ENCODE data around the gene SLC38A3.

SLC38A3 gene

GRCh38 chr3:50267280-50267913 lies 62.3 kb downstream of the SLC38A3 start:
- no peak for DNase-seq (ENCODE audit: low read depth in 2 of 2)

- DNase-seq (ENCODE audit: low read depth in 2 of 2): no peak
Observed at GRCh38 chr3:50268276-50268675, 63.2 kb downstream of the SLC38A3 start.

GRCh38 chr3:50268703-50269451 lies 63.8 kb downstream of the SLC38A3 start, which contains the start of gene SEMA3B:
Gene SEMA3B (plus strand): TSS chr3:50269147. CDS start chr3:50269241, 94 bp downstream.
- DNase-seq (ENCODE audit: low read depth in 2 of 2): no peak

GRCh38 chr3:50269460-50269859 lies 64.4 kb downstream of the SLC38A3 start:
- no peak for DNase-seq (ENCODE audit: low read depth in 2 of 2)

GRCh38 chr3:50269977-50270413 lies 64.9 kb downstream of the SLC38A3 start:
- DNase-seq (ENCODE audit: low read depth in 2 of 2): no peak

- no peak for DNase-seq (ENCODE audit: low read depth in 2 of 2)
Observed at GRCh38 chr3:50270422-50271224, 65.6 kb downstream of the SLC38A3 start.

All from stimulated activated CD4-positive, alpha-beta T cell treated with anti-CD3 and anti-CD28 coated beads, Interleukin-1b, Interleukin-23, amount 100 ng/mL, for 4 hours (primary cell).